NB4 (cell line): Measurements from ENCODE around the gene STARD3NL.

Experiments
- CTCF ChIP-seq: IDR thresholded peaks from one replicate; pipeline ENCODE4 v1.5.1; 2012; ENCODE audit warnings: low read depth, low read length
- MYC ChIP-seq: IDR thresholded peaks from 2 replicates; pipeline ENCODE4 v1.6.1; 2011; ENCODE audit warnings: low read depth, low read length

GRCh38 chr7:38224392-38224791 lies 46.3 kb downstream of the STARD3NL start:
- TF ChIP-seq MYC (no peak), CTCF (no peak)
